Measurements from ENCODE around the gene SMYD3.

SMYD3 gene

GRCh38 chr1:245814651-245815050 is 692.4 kb downstream of the SMYD3 start:
- DNase-seq (ENCODE audit: low read depth in 1 of 2, low spot score in 1 of 2), result no peak

GRCh38 chr1:245812278-245812677 is 694.8 kb downstream of the SMYD3 start:
- no peak for DNase-seq (ENCODE audit: low read depth in 1 of 2, low spot score in 1 of 2)

- DNase-seq (ENCODE audit: low read depth in 1 of 2, low spot score in 1 of 2), result no peak
Measured at GRCh38 chr1:245810789-245811337, 696.2 kb downstream of the SMYD3 start.

- no peak for DNase-seq (ENCODE audit: low read depth in 1 of 2, low spot score in 1 of 2)
Measured at GRCh38 chr1:245810181-245810769, 696.8 kb downstream of the SMYD3 start.

GRCh38 chr1:245809361-245809760 is 697.7 kb downstream of the SMYD3 start:
- no peak for DNase-seq (ENCODE audit: low read depth in 1 of 2, low spot score in 1 of 2)

- DNase-seq (ENCODE audit: low read depth in 1 of 2, low spot score in 1 of 2), result no peak
Measured at GRCh38 chr1:245807954-245808719, 698.9 kb downstream of the SMYD3 start.

GRCh38 chr1:245807306-245807705 is 699.8 kb downstream of the SMYD3 start:
- no peak for DNase-seq (ENCODE audit: low read depth in 1 of 2, low spot score in 1 of 2)

- DNase-seq (ENCODE audit: low read depth in 1 of 2, low spot score in 1 of 2), result no peak
Measured at GRCh38 chr1:245805532-245805931, 701.5 kb downstream of the SMYD3 start.

- DNase-seq (ENCODE audit: low read depth in 1 of 2, low spot score in 1 of 2), result no peak
Measured at GRCh38 chr1:245804696-245805095, 702.4 kb downstream of the SMYD3 start.

- DNase-seq (ENCODE audit: low read depth in 1 of 2, low spot score in 1 of 2), result no peak
Measured at GRCh38 chr1:245803666-245804037, 703.4 kb downstream of the SMYD3 start.

- no peak for DNase-seq (ENCODE audit: low read depth in 1 of 2, low spot score in 1 of 2)
Measured at GRCh38 chr1:245802941-245803665, 704.0 kb downstream of the SMYD3 start.

GRCh38 chr1:245800901-245801605 is 706.0 kb downstream of the SMYD3 start:
- no peak for DNase-seq (ENCODE audit: low read depth in 1 of 2, low spot score in 1 of 2)

- DNase-seq (ENCODE audit: low read depth in 1 of 2, low spot score in 1 of 2), result no peak
Measured at GRCh38 chr1:245798349-245798711, 708.7 kb downstream of the SMYD3 start.

GRCh38 chr1:245797592-245798348 is 709.3 kb downstream of the SMYD3 start:
- no peak for DNase-seq (ENCODE audit: low read depth in 1 of 2, low spot score in 1 of 2)

- DNase-seq (ENCODE audit: low read depth in 1 of 2, low spot score in 1 of 2), result no peak
Measured at GRCh38 chr1:245791410-245792312, 715.4 kb downstream of the SMYD3 start.

- no peak for DNase-seq (ENCODE audit: low read depth in 1 of 2, low spot score in 1 of 2)
Measured at GRCh38 chr1:245790441-245790840, 716.6 kb downstream of the SMYD3 start.

GRCh38 chr1:245788886-245789285 is 718.2 kb downstream of the SMYD3 start:
- no peak for DNase-seq (ENCODE audit: low read depth in 1 of 2, low spot score in 1 of 2)

- DNase-seq (ENCODE audit: low read depth in 1 of 2, low spot score in 1 of 2), result no peak
Measured at GRCh38 chr1:245788269-245788668, 718.8 kb downstream of the SMYD3 start.

- no peak for DNase-seq (ENCODE audit: low read depth in 1 of 2, low spot score in 1 of 2)
Measured at GRCh38 chr1:245786948-245787347, 720.1 kb downstream of the SMYD3 start.

All from stimulated activated CD4-positive, alpha-beta T cell treated with anti-CD3 and anti-CD28 coated beads, Interleukin-15, amount 100 ng/mL, for 1 hour (primary cell).